ENCODE results near the gene CHRNA1. TPM values are rescaled to one million over a fixed set of nuclear protein-coding genes. Genes with fewer than 3 reads are reported as not detected.

CHRNA1 gene
- total RNA-seq, 1 donor from 2014 or later = 3.7 TPM

DNA sequence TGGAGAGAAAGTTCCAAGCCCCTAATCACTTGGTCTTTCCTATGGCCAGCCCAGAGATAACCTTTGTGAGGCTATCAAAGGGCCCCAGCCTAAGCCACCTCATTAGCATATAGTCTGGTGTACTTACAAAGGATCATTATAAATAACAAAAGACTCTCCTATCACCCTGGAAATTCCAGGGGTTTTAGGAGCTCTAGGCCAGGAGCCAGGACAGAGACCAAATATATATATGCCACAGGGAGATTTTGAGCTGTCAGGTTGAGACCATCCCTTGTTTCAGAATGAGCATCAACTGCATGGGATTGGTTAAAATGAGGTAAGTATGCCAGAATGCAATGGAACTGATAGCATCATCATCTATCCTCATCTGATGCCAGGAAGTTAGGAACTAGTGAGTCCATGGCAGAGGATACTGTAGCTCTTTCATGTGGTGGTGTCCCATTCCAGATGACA is 32.1 kb upstream of the CHRNA1 start:
- no peak overlapping the region for H3K4me3 ChIP-seq (ENCODE audit: insufficient read depth, low read depth, low read length)
- no peak overlapping the region for H2AFZ ChIP-seq (ENCODE audit: low read depth, low read length)
- H4K20me1 ChIP-seq (ENCODE audit: insufficient read depth, low read length) = no peaks in the 10 kb centered on the region
- no peak overlapping the region for H3K27ac ChIP-seq (ENCODE audit: low read depth, low read length)
- DNase-seq (ENCODE audit: low read depth) (no peak), FAIRE-seq (no peak)
- H3K79me2 ChIP-seq (ENCODE audit: insufficient read depth, low read length) = no peaks in the 10 kb centered on the region
- Mint-ChIP-seq H3K36me3 (ENCODE audit: low read depth, unreplicated experiment) (peaks cover 14% of the 10 kb centered on the region), H3K27me3 (ENCODE audit: low read depth, unreplicated experiment) (no peaks in the 10 kb centered on the region), H3K4me1 (ENCODE audit: low read depth, unreplicated experiment) (peaks cover 17% of the 10 kb centered on the region), H3K4me3 (ENCODE audit: unreplicated experiment) (no peak overlapping the region), H3K27ac (ENCODE audit: unreplicated experiment) (no peak overlapping the region), H3K9me3 (ENCODE audit: unreplicated experiment) (no peaks in the 10 kb centered on the region)
- H3K27me3 ChIP-seq (ENCODE audit: insufficient read depth, low read length) = no peaks in the 10 kb centered on the region
- no peak overlapping the region for H3K9ac ChIP-seq (ENCODE audit: low read length)
- TF ChIP-seq CTCF (IDR thresholded peaks at IDR 0.05; ENCODE audit: insufficient read depth, low read depth, low read length) (no peak), EZH2 (IDR thresholded peaks at IDR 0.05; ENCODE audit: insufficient read depth, low read length) (no peak)
- peaks cover 3% of the 10 kb centered on the region for H3K36me3 ChIP-seq (ENCODE audit: insufficient read depth, low read length)
- H3K9me3 ChIP-seq (ENCODE audit: insufficient read depth, low read depth, low read length) = no peaks in the 10 kb centered on the region
- peaks cover 7% of the 10 kb centered on the region for H3K4me1 ChIP-seq (ENCODE audit: insufficient read depth, low read length)
- H3K4me2 ChIP-seq (ENCODE audit: low read length) = no peak overlapping the region

DNA sequence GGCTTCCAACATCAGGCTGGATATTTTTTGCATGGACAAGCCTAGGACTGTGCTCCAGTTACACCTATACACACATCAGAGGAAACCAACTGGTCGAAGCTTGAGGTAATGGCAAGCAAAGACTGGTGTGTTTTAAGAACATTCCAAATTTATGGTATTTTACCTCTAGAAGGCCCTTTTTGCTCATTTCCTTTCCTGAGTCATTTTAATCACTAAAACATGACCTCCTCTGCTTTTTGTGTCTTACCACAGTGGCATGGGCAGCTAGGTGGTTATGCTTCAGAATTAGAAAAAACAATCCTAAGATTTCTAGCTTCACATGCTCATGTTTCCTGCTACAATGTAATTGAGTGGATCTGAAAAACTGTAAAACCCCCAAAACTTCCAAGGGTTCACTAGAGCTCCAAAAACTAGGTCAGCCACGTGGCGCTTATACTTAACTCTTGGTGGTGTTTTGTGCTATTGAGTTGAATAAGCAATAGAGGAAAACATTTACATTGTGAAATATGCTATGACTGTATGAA is 30.6 kb upstream of the CHRNA1 start:
- Histone ChIP-seq H3K79me2 (ENCODE audit: insufficient read depth, low read length) (no peaks in the 10 kb centered on the region), H3K4me3 (ENCODE audit: insufficient read depth, low read depth, low read length) (no peak overlapping the region), H3K27ac (ENCODE audit: low read depth, low read length) (peak overlapping the region; percentile 16), H3K4me2 (ENCODE audit: low read length) (peak overlapping the region; percentile 21), H3K9me3 (ENCODE audit: insufficient read depth, low read depth, low read length) (no peaks in the 10 kb centered on the region), H3K9ac (ENCODE audit: low read length) (no peak overlapping the region), H3K4me1 (ENCODE audit: insufficient read depth, low read length) (peaks cover 7% of the 10 kb centered on the region), H2AFZ (ENCODE audit: low read depth, low read length) (no peak overlapping the region), H3K27me3 (ENCODE audit: insufficient read depth, low read length) (no peaks in the 10 kb centered on the region), H4K20me1 (ENCODE audit: insufficient read depth, low read length) (no peaks in the 10 kb centered on the region), H3K36me3 (ENCODE audit: insufficient read depth, low read length) (peaks cover 3% of the 10 kb centered on the region)
- TF ChIP-seq EZH2 (IDR thresholded peaks at IDR 0.05; ENCODE audit: insufficient read depth, low read length) = no peak
- no peak for TF ChIP-seq CTCF (IDR thresholded peaks at IDR 0.05; ENCODE audit: insufficient read depth, low read depth, low read length)
- Mint-ChIP-seq H3K4me3 (ENCODE audit: unreplicated experiment) (no peak overlapping the region), H3K9me3 (ENCODE audit: unreplicated experiment) (no peaks in the 10 kb centered on the region), H3K36me3 (ENCODE audit: low read depth, unreplicated experiment) (peaks cover 9% of the 10 kb centered on the region), H3K4me1 (ENCODE audit: low read depth, unreplicated experiment) (peaks cover 19% of the 10 kb centered on the region), H3K27ac (ENCODE audit: unreplicated experiment) (peak overlapping the region; percentile 7), H3K27me3 (ENCODE audit: low read depth, unreplicated experiment) (no peaks in the 10 kb centered on the region)
- peak; percentile 65 for DNase-seq (ENCODE audit: low read depth)
- FAIRE-seq = no peak

- no peaks in the 10 kb centered on the region for H3K27me3 ChIP-seq (ENCODE audit: insufficient read depth, low read length)
- no peak overlapping the region for H3K9ac ChIP-seq (ENCODE audit: low read length)
- no peak overlapping the region for H3K27ac ChIP-seq (ENCODE audit: low read depth, low read length)
- DNase-seq (ENCODE audit: low read depth) = no peak
- H3K36me3 Mint-ChIP-seq (ENCODE audit: low read depth, unreplicated experiment) = peaks cover 4% of the 10 kb centered on the region
- peaks cover 21% of the 10 kb centered on the region for H3K4me1 ChIP-seq (ENCODE audit: insufficient read depth, low read length)
- no peak overlapping the region for H3K4me3 ChIP-seq (ENCODE audit: insufficient read depth, low read depth, low read length)
- TF ChIP-seq EZH2 (IDR thresholded peaks at IDR 0.05; ENCODE audit: insufficient read depth, low read length) (no peak), CTCF (IDR thresholded peaks at IDR 0.05; ENCODE audit: insufficient read depth, low read depth, low read length) (no peak)
- H3K4me1 Mint-ChIP-seq (ENCODE audit: low read depth, unreplicated experiment) = peaks cover 23% of the 10 kb centered on the region
- H3K9me3 Mint-ChIP-seq (ENCODE audit: unreplicated experiment) = no peaks in the 10 kb centered on the region
- no peak for FAIRE-seq
- H3K27ac Mint-ChIP-seq (ENCODE audit: unreplicated experiment) = no peak overlapping the region
- H3K4me3 Mint-ChIP-seq (ENCODE audit: unreplicated experiment) = no peak overlapping the region
- H2AFZ ChIP-seq (ENCODE audit: low read depth, low read length) = no peak overlapping the region
- no peaks in the 10 kb centered on the region for H3K36me3 ChIP-seq (ENCODE audit: insufficient read depth, low read length)
- no peaks in the 10 kb centered on the region for H3K9me3 ChIP-seq (ENCODE audit: insufficient read depth, low read depth, low read length)
- H3K79me2 ChIP-seq (ENCODE audit: insufficient read depth, low read length) = no peaks in the 10 kb centered on the region
- H4K20me1 ChIP-seq (ENCODE audit: insufficient read depth, low read length) = no peaks in the 10 kb centered on the region
- H3K4me2 ChIP-seq (ENCODE audit: low read length) = no peak overlapping the region
- no peaks in the 10 kb centered on the region for H3K27me3 Mint-ChIP-seq (ENCODE audit: low read depth, unreplicated experiment)
Observed at GRCh38 chr2:174792309-174793025, 28.2 kb upstream of the CHRNA1 start.
